AG04450 (cell line): ENCODE data around the gene XG. TPM values are rescaled to one million over a fixed set of nuclear protein-coding genes. Genes with fewer than 3 reads are reported as not detected.

Experiments
- CTCF ChIA-PET: fragments of 300-600, 350-600 bp; formaldehyde crosslinking; extraction: SDS; loops from one replicate; lab custom pipeline; 2022; ENCODE audit warnings: antibody characterized with exemption, inconsistent platforms; lab: Charles Lee
- POLR2A ChIA-PET: fragments of 350-600 bp; formaldehyde crosslinking; extraction: SDS; loops from one replicate; lab custom pipeline; 2021; ENCODE audit warnings: antibody characterized with exemption, inconsistent platforms; lab: Yijun Ruan, JAX
- DNase-seq: peaks from one replicate; pipeline ENCODE4 v3.0.0-alpha.2; 2011; ENCODE audit warnings: low read depth, low spot score
- H3K27ac ChIP-seq: one replicate; pipeline ENCODE4 v1.5.1; 2012; ENCODE audit warnings: low read depth, low read length, control low read depth
- H3K27me3 ChIP-seq: one replicate; pipeline ENCODE4 v1.6.0; 2012; ENCODE audit warnings: low read length; ENCODE audit not compliant: control insufficient read depth, insufficient read depth
- H3K4me3 ChIP-seq: 2 replicates; pipeline ENCODE4 v1.5.1; 2011; ENCODE audit warnings: mild to moderate bottlenecking, low read depth, low read length, control low read depth
- H3K9me3 ChIP-seq: 2 replicates; pipeline ENCODE4 v1.5.1; 2012; ENCODE audit warnings: low read length; ENCODE audit not compliant: control insufficient read depth, insufficient read depth
- polyA plus RNA-seq: library from polyadenylated mRNA; depleted of rRNA; stranded (reverse); fragments of >200 nt; gene quantifications from 2 replicates; pipeline ENCODE4 v1.2.3, GENCODE V29; 2011
- TF ChIP-seq, protein P1 (sequence below): IDR thresholded peaks from 2 replicates; pipeline ENCODE4 v1.5.1; 2011; ENCODE audit warnings: low read depth, low read length, control low read depth, inconsistent platforms

Gene XG
- polyA plus RNA-seq, 1 experiment = not detected

DNA sequence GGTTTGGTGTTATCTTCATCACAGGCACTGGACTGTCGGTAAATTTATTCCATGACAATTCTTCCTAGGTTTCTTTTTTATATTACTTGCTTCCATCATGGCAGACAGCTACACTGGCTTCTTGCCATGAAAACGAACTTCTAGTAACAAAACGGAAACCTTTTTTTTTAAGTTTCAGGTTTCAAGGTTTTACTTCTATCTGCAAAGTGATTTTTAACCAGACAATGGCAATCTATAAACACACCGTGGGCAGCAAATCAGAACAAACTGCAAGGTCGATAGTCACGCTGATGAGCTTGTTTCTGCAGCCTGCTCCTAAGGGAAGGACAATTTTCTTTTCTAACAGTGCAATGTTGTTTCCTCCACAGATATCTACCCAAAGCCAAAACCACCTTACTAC, 29.9 kb downstream of the XG start:
- POLR2A ChIA-PET = no interaction called here
- CTCF ChIA-PET = interaction anchor here (0.5 to 1.0 kb wide), 2 partner anchors 19 to 38 kb away, joined by 5 read pairs; no protein-coding TSS in a partner anchor
- no peak for DNase-seq
- TF ChIP-seq, protein P1, sequence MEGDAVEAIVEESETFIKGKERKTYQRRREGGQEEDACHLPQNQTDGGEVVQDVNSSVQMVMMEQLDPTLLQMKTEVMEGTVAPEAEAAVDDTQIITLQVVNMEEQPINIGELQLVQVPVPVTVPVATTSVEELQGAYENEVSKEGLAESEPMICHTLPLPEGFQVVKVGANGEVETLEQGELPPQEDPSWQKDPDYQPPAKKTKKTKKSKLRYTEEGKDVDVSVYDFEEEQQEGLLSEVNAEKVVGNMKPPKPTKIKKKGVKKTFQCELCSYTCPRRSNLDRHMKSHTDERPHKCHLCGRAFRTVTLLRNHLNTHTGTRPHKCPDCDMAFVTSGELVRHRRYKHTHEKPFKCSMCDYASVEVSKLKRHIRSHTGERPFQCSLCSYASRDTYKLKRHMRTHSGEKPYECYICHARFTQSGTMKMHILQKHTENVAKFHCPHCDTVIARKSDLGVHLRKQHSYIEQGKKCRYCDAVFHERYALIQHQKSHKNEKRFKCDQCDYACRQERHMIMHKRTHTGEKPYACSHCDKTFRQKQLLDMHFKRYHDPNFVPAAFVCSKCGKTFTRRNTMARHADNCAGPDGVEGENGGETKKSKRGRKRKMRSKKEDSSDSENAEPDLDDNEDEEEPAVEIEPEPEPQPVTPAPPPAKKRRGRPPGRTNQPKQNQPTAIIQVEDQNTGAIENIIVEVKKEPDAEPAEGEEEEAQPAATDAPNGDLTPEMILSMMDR = no peak
- Histone ChIP-seq H3K27ac (no peak overlapping the region), H3K4me3 (no peak overlapping the region), H3K9me3 (no peaks in the 10 kb centered on the region), H3K27me3 (peaks cover 4% of the 10 kb centered on the region)

DNA sequence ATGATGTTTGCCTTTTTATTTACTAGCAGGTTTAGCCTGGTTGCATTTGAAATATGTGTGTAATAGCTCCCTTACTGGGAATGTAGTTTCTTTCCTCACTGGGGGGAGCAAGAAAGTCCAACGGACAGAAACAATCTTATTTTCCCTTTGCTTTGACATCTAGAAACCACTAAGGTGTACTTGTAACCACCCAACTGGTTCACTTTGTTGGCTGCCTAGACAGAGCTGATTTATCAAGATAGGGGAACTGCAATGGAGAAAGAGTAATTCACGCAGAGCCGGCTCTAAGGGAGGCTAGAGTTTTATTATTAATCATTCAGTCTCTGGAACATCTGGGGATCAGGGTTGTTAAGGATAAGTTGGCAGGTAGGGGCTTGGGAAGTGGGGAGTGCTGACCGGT, 30.3 kb downstream of the XG start:
- CTCF ChIA-PET = interaction anchor here (1.0 kb wide), 1 partner anchor 38 kb away, joined by 5 read pairs; no protein-coding TSS in a partner anchor
- Histone ChIP-seq H3K27me3 (peaks cover 4% of the 10 kb centered on the region), H3K27ac (no peak overlapping the region), H3K4me3 (no peak overlapping the region), H3K9me3 (no peaks in the 10 kb centered on the region)
- DNase-seq = no peak
- POLR2A ChIA-PET = no interaction called here
- TF ChIP-seq, protein P1 = no peak

DNA sequence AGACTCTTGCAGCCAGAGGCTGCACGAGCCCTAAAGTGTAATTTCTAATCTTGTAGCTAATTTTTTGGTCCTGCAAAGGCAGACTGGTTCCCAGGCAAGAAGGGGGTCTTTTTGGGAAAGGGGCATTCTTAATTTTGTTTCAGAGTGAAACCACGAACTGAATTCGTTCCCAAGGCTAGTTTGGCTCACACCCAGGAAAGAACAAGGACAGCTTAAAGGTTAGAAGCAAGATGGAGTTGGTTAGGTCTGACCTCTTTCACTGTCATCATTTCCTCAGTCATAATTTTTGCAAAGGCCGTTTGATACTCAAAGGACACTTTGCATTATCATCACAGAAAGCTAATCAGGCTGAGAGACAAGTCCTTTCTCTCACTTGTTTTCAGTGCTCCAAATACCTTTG, 30.9 kb downstream of the XG start:
- Histone ChIP-seq H3K27me3 (peaks cover 4% of the 10 kb centered on the region), H3K9me3 (no peaks in the 10 kb centered on the region), H3K27ac (no peak overlapping the region), H3K4me3 (no peak overlapping the region)
- no peak for DNase-seq
- TF ChIP-seq, protein P1 = no peak
- CTCF ChIA-PET = no interaction called here
- POLR2A ChIA-PET = no interaction called here

DNA sequence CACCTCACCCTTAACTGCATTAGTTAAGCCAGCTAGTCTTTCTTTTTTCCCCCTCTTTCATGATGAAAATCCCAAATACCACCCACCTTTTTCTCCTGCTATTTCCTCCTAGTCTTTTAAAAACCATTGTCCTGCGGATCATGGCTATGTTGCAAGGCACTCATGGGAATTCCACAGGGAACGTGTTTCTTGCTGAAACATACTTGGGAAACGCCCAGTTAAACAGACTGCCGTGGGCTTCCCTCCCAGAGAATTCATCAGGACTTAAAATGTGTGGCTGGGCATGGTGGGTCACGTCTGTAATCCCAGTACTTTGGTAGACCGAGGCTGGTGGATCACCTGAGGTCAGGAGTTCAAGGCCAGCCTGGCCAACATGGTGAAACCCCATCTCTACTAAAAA, 32.2 kb downstream of the XG start:
- Histone ChIP-seq H3K27ac (no peak overlapping the region), H3K9me3 (no peaks in the 10 kb centered on the region), H3K4me3 (no peak overlapping the region), H3K27me3 (peaks cover 4% of the 10 kb centered on the region)
- CTCF ChIA-PET = no interaction called here
- POLR2A ChIA-PET = no interaction called here
- DNase-seq = no peak
- TF ChIP-seq, protein P1 = no peak

DNA sequence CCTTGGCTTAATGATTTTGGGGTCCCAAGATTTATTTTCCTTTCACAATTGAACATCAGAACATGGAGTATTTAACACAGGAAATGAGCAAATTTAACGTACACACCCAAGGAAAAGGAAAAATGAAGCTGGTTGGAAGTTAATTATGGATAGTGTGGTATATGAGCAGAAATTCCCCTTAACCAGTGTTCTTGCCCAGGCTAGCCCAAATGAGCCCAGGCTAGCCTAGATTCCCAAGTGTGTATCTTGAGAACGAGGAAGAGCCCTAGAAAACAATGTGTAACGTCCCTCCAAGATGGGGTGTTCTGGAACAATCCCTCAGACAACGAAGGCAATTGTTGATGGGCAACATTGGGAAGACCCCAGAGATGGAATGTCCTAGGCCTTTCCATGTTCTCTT, 33.7 kb downstream of the XG start:
- POLR2A ChIA-PET = no interaction called here
- no peak for DNase-seq
- CTCF ChIA-PET = no interaction called here
- no peak overlapping the region for H3K27ac ChIP-seq
- TF ChIP-seq, protein P1 = no peak
- H3K9me3 ChIP-seq = no peaks in the 10 kb centered on the region
- H3K27me3 ChIP-seq = peaks cover 4% of the 10 kb centered on the region
- H3K4me3 ChIP-seq = no peak overlapping the region
